Activated CD4-positive, alpha-beta T cell treated with anti-CD3 and anti-CD28 coated beads, Interleukin-2, amount 50 U/mL, for 4 hours (primary cell): ENCODE results near the gene GRWD1.

Experiments
- DNase-seq, 2 experiments: peaks; one replicate each; pipeline ENCODE4 v3.0.0-alpha.2; 2020

The GRWD1 gene

DNA sequence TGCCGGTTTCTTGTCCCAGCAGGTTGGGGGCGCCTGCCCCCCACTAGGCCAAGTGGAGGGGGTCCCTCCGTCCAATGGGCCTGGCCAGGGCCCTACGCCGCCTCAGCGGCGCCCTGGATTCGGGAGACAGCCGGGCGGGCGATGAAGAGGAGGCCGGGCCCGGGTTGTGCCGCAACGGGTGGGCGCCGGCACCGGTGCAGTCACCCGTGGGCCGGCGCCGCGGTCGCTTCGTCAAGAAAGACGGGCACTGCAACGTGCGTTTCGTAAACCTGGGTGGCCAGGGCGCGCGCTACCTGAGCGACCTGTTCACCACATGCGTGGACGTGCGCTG lies 15.8 kb downstream of the GRWD1 start:
- DNase-seq = no peak

DNA sequence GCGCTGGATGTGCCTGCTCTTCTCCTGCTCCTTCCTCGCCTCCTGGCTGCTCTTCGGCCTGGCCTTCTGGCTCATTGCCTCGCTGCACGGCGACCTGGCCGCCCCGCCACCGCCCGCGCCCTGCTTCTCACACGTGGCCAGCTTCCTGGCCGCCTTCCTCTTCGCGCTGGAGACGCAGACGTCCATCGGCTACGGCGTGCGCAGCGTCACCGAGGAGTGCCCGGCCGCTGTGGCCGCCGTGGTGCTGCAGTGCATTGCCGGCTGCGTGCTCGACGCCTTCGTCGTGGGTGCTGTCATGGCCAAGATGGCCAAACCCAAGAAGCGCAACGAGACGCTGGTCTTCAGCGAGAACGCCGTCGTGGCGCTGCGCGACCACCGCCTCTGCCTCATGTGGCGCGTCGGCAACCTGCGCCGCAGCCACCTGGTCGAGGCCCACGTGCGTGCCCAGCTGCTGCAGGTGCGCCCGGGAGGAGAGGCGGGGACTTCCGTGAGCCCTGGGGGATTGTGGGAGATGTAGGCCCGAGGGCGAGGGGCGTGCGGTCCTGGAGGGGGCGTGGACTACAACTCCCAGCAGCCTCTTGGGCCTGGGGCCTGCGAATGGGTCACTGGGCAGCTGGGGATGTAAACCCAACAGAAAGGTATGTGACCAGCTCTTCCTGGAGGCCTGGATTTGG lies 16.3 kb downstream of the GRWD1 start:
- DNase-seq = no peak

DNA sequence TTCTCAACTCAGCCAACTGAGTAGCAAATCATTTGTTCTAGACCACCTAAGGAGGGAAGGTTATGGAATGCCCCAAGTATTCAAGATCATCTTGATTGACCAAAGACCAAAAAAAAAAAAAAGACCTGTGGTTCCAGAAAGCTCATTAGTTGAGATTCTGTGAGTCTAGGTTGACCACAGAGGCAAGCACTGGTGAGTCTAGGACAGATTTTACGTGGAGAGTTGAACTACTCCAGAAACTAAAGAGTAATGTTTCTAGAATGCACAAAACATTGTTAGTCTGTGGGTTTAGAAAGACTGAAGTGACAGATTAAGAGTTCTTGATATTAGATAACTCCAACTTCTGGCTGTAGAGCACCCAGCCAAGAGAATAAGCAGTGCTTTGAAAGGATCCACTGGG lies 19.4 kb downstream of the GRWD1 start:
- no peak for DNase-seq

DNA sequence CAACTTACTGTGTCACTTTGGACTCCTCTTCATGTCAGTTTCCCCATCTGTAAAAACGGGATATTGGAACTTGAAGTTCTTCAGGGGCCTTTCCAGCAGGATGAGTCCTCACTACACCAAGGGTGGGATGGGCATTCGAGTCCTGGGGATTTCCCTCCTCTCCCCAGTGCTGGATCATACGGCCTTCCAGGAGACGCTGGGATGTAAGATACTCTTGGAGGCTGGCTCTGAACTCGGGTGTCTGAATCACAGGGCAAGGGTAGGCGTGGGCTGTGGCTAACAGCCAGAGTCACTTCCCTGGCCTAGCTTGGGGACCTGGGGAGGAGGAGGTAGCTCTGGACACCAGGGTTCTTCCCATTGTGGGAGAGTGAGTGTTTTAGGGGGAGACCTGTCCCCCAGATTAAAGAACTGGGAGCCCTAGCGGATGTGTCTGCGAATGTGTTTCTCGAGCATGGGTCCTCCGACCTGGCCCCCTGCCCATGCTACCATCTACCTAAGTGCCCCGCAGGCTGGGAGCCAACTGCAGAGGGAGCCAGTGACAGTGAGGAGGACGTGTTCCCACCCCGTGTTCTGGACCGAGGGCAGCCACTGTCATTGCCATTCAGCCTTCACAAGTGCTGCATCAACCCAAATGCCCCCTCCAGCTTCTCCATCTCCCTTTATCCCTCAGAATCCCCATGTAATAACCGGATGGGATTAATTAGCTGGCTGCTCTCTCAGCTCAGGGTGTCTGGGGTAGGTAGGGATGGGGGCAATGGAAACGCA lies 21.0 kb downstream of the GRWD1 start:
- no peak for DNase-seq

DNA sequence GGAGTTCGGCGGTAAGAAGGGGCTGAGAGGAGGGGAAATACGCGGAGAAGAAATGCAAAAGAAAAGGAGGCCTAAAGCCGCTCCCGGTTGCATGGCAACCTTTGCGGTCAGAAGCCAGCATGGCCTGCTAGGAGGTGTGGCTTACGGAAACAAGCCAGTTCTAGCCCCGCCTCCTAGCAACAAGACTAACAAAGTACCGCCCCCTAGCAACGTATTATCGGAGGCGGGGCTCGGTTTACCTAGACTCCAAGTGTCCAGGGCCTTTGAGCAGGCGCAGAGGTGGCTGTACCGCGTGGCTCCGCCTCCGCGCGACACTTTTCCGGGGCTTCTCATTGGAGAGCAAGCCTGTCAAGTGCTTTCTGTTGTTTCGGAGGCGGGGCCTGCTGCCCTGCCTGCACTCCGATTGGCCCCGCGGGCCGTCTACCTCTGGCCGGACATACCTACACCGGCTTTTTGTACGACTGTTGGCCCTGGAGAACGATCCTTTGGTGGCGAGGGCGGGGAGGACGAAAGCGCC lies 23.0 kb downstream of the GRWD1 start:
- DNase-seq = peak; percentile 99

DNA sequence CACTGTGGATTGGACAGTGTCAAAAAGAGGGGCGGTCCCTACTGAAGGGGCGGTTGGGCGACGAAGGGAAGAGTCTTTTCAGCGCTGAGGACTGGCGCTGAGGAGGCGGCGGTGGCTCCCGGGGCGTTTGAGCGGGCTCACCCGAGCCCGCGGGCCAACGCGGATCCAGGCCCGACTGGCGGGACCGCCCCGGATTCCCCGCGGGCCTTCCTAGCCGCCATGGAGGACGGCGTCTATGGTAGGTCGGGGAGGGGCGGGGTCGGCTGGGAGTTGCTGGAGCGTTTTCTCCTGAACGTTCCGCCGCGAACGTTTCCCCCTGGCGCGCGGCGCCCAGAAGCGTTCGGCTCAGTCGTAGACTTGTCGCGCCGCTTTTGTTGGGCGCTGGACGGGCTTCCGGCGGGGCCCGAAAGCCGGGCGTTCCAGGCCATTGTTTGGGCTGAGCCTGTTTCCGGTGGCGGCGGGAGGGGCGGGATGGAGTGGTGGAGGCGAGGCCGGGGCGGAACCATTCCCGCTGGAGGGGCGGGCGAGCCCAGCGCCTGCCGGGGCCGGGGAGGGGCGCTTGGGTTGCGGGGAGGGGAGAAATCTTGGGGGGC lies 23.6 kb downstream of the GRWD1 start, which contains the start of gene CYTH2:
Gene CYTH2, plus strand, starts transcription at position 81 of the 593 bp plus-strand sequence. Its CDS starts 139 bp downstream, at position 220.
- DNase-seq = peak in 1 of 2 experiments; percentile 45

DNA sequence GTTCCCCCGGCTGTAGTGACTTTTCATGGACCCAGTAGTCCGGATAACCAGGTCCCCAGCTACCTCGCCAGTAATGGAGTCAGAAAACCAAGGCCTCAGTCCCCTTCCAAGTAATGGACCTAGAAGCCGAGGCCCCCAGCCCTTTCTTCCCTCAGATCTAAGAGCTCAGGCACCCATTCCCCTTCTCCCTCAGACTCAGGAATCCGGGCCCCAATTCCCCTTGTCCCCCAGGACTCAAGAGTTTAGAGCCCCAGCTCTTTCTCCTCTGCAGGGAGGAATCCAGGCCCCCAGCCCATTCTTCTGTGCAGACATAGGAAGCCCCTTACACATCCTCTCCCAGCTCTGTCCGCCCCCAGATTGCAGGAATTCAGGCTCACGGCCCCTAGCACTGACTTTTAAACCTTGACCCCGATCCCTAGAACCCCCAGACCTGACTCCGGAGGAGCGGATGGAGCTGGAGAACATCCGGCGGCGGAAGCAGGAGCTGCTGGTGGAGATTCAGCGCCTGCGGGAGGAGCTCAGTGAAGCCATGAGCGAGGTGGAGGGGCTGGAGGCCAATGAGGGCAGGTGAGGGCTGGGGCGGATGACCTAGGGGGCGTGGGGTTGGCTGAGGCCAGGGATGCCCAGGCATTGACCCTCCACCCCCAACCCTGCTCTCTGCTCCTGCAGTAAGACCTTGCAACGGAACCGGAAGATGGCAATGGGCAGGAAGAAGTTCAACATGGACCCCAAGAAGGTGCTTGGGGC lies 24.3 kb downstream of the GRWD1 start:
- DNase-seq = no peak

DNA sequence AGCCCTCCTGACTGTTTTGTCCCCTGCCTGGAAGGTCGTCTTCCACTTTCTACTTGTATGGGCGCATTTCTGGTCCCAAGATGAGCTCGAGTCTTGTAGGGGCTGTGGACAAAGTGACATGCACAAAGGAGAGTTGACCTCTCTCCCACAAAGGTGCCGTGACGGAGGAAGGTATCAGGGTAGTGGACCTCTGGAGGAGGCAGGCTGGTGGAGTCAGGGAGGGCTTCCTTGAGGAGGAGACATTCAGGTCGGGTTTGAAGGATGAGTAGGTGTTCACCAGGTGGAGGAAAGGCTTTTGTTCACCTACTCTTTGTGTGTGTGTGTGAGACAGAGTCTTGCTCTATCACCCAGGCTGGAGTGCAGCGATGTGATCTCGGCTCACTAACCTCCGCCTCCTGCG lies 25.1 kb downstream of the GRWD1 start:
- no peak for DNase-seq

DNA sequence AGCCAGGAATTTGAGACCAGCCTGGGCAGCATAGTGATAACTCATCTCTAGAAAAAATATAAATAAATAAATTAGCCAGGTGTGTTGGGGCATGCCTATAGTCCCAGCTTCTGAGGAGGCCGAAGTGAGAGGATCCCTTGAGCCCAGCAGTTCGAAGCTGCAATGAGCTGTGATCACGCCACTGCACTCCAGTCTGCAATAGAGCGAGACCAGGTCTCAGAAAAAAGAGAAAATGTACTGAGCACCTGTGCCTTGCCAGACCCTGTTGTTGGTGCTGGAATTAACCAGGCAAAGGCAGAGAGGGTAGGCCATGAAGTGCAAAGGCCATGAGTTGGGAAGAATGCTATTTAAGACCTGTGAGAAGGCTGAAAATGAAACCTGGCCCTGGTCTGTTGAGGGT lies 26.1 kb downstream of the GRWD1 start:
- DNase-seq = no peak

DNA sequence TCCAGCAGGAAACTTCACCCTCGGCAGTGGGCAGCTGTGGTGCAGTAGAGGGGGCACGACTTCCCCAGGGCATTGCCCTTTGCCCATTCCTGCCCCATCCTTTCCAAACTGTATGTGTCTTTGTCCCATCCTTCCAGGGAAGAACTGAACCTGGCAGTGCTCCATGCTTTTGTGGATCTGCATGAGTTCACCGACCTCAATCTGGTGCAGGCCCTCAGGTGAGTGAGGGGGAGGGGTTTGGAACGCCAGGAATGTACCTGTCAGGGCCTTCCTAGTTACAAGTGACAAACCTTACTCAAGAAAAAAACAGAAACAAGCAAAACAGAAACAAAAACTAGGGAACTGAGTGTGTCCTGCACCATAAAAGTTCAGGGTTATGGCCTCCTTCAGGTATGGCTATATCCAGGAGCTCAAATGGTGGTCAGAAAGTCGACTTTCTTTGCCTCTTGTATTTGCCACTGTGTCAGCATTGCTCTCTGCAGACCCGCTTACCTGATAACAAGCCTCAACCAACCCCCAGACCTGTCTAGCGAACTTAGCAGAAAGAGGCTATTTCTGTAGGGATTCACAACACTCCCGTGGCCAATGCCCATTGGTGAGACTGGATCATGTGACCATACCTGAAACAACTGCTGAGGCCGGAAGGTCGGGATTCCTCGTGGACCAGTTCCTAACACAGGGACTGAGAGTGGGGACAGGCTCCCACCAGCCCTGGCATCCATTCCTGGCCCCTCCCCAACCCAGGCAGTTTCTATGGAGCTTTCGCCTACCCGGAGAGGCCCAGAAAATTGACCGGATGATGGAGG lies 27.6 kb downstream of the GRWD1 start:
- DNase-seq = no peak

DNA sequence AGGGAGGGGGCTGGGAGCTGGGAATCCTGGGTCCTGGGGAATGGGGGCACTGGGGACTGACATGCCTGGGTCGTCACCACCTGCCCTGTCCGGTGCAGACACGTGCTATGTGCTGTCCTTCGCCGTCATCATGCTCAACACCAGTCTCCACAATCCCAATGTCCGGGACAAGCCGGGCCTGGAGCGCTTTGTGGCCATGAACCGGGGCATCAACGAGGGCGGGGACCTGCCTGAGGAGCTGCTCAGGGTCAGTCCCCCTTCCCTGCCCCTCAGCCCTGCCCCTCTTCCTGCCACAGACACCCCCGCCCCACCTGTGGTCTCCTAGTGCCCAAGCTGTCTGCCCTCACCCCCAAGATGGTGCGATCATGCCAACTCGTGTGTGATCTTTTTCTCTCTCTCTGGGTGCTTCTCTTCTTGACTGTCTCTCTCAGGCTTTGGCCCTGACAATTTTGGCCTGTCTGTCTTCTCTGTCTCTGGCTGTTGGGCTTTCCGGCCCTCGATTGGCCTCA lies 28.4 kb downstream of the GRWD1 start:
- no peak for DNase-seq

DNA sequence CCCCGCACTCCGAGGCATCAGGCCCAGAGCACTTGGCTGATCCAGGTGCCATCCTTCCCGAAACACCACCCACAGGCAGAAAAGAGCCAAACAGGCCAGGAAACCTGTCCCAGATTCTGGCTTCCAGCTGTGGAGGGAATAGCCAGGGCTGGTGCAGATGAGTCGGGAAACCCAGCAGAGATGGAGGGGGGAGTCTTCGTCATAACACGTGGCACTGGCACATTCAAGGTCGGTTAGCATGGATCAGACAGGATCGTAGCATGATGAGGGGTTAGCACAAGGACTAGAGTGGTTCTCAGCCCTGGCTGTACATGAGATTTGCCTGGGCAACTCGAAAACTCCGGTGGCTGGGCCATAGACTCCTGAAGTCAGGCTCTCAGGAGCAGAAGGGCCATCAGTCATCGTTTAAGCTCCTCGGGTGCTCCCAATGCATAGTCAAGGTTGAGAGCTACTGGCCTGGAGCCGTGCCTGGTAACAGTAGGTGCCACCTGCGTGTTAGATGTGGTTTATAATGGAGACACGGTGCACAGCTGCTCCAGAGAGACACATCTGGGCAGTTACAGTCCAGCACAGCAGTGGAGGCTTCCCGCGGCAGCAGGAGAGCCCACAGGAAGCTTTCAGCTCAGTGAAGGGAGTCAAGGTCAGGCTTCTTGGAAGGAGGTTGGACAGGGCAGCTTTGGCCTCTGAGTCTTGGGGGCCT lies 29.7 kb downstream of the GRWD1 start:
- DNase-seq = no peak

DNA sequence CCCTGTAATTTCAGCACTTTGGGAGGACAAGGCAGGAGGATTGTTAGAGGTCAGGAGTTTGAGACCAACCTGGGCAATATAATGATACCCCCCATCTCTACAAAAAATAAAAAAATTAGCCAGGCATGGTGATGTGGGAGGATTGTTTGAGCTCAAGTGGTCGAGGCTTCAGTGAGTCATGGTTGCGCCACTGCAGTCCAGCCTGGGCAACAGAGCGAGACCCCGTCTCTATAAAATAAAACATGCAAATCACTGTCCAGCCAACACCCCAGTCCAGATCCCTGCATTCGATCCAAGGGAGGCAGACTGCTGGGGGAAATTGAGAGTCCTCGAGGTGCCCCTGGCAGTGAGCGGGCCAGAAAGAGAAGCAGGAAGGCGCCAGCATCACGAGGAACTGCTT lies 30.4 kb downstream of the GRWD1 start:
- no peak for DNase-seq

DNA sequence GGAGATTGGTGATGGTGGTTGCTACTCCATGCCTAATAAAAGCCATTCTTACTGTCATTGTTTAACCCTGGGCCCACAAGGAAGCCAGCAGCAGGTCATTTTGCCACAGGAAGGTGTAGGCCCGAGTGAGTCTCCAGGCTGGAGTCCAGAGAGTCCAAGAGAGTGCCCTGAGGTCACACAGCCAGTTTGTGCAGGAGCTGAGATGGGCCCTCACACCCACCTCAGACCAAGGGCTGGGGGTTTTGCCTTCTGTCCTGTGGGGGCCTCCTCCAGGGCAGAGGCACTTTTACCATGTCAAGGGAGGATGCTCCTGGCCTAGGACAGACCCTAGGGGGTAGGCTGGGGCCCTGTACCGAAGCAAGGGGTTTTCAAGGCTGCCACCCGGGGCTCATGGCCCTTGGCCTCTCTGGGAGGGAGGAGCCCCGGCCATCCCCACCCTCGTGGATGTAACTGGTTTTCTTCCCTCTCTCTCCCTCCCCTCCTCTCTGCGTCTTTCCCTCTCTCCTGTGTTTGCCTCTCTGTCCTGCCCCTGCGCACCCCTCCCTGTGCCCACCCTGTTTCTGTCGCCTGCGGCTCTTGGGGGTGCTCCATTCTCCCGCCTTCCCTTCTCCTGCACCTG lies 31.4 kb downstream of the GRWD1 start:
- DNase-seq = no peak

DNA sequence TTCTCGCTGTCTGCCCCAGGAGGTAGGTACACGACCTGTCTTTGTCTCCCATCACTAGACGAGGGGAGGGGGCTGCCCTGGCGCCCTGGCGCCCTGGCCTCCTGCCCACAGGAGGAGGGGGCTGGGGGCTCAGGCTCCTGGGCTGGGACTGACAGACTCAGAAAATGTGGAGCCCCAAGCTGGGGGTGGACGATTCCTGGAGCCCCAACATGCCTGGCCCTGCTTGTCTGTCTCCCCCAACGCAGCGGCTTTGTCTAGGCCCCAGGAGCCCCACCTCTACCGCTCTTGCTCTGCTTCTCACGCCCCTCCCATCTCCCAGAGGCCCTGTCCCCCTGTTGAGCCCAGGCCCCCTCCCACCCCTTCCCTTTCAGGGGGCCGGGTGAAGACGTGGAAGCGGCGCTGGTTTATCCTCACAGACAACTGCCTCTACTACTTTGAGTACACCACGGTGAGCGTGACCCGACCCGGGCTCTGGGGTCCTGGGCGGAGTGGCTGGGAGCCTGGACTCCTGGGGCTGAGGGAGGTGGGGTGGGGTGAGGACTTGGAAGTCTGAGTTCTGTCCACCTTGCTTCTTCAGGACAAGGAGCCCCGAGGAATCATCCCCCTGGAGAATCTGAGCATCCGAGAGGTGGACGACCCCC lies 32.0 kb downstream of the GRWD1 start:
- DNase-seq = no peak

DNA sequence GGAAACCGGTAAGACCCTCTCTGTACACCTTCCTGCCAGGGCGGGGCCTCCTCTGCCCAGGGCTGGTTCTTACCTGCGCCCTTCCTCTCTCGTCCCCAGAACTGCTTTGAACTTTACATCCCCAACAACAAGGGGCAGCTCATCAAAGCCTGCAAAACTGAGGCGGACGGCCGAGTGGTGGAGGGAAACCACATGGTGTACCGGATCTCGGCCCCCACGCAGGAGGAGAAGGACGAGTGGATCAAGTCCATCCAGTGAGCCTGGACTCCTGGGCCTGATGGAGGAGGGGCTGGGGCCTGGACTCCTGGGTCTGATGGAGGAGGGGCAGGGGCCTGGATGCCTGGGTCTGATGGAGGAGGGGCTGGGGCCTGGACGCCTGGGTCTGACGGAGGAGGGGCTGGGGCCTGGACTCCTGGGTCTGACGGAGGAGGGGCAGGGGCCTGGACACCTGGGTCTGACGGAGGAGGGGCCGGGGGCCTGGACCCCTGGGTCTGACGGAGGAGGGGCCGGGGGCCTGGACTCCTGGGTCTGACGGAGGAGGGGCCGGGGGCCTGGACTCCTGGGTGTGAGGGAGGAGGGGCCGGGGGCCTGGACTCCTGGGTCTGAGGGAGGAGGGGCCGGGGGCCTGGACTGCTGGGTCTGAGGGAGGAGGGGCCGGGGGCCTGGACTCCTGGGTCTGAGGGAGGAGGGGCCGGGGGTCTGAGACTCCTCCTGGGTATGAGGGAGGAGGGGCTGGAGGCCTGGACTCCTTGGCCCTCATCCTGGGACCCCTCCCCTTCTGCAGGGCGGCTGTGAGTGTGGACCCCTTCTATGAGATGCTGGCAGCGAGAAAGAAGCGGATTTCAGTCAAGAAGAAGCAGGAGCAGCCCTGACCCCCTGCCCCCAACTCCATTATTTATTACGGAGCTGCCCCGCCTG lies 32.8 kb downstream of the GRWD1 start:
- no peak for DNase-seq

DNA sequence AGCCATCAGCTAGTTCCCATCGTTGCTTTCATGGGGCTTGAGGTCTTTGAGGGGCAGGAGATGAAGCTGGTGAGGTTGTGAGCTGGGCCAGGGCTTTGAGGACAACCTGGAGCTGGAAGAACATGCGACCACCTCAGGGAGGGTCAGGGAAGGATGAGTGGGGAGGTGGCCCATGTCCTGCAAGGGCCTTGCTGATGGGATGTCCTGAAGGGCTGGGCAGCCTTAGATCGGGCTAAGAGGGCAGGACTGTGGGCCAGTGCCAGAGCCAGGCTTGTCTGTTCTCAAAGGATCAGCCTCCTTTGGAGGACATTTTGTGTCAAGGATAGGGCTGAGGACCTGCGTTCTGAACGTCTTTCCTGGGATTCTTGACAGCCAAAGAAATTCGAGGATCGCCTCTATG lies 33.9 kb downstream of the GRWD1 start:
- DNase-seq = no peak

DNA sequence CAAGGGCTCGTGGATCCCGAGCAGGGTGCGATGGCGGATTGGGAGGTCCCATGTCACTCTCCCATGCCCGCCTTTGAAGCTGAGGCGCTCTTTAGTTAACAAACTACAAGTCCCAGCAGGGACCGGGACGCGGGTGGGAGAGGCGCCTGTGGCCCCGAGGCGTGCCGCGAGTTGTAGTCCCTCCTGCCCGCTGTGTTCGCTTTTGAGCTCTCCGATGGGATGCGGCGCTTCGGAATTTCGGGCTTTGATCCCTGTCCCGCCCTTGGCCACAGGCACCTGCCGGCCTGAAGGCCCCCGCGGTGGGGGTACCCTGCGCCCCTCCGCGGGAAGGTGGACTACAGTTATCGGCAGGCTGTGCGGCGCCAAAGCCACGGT lies 34.4 kb downstream of the GRWD1 start:
- DNase-seq = peak; percentile 29 to 31
